GM10266 (cell line): ENCODE measurements around the gene PUS1.
A peak's percentile ranks its signal among the peaks of the same experiment; 100 is the strongest.
"Not testable (repeated sequence)": the region's sequence is repeated elsewhere in the genome, so short reads cannot be mapped to it uniquely, and the experiment has no call there.

Experiments used
- DNase-seq: peaks from one replicate; pipeline ENCODE4 v3.0.0; 2012; ENCODE audit errors: extremely low spot score
- CTCF ChIP-seq: IDR thresholded peaks from 2 replicates; pipeline ENCODE4 v1.5.1; 2012; ENCODE audit warnings: mild to moderate bottlenecking, low read depth; ENCODE audit not compliant: control insufficient read depth, insufficient read depth; ENCODE audit errors: missing control alignments

Gene PUS1

GRCh38 chr12:131949431-131950181, 20.5 kb downstream of the PUS1 start, which contains the start of gene EP400:
Gene EP400, plus strand, starts transcription at chr12:131949942. Its CDS starts 10,678 bp downstream, at chr12:131960620.
- TF ChIP-seq CTCF, result peak; percentile 95
- DNase-seq, result peak; percentile 98

GRCh38 chr12:131950182-131950913, 21.3 kb downstream of the PUS1 start:
- DNase-seq, result peak; percentile 52
- TF ChIP-seq CTCF, result no peak

GRCh38 chr12:131953810-131954209, 24.7 kb downstream of the PUS1 start:
- DNase-seq, result not testable (repeated sequence)

- not testable (repeated sequence) for DNase-seq
These were observed 25.4 kb downstream of the PUS1 start for GRCh38 chr12:131954460-131954859.

GRCh38 chr12:131959116-131959515, 30.0 kb downstream of the PUS1 start:
- no peak for TF ChIP-seq CTCF
- DNase-seq, result no peak

- TF ChIP-seq CTCF, result no peak
- no peak for DNase-seq
These were observed 30.8 kb downstream of the PUS1 start for GRCh38 chr12:131959641-131960589.

GRCh38 chr12:131960590-131961325, 31.7 kb downstream of the PUS1 start:
- not testable (repeated sequence) for DNase-seq

GRCh38 chr12:131961328-131961727, 32.3 kb downstream of the PUS1 start:
- DNase-seq, result not testable (repeated sequence)

GRCh38 chr12:131962069-131962468, 33.0 kb downstream of the PUS1 start:
- TF ChIP-seq CTCF, result no peak
- no peak for DNase-seq
